A673 (cell line): Measurements from ENCODE around the gene CNPY4. TPM values are rescaled to one million over a fixed set of nuclear protein-coding genes. Genes with fewer than 3 reads are reported as not detected.

ENCODE experiments used
- BruUV-seq: library from RNA; stranded (reverse); fragments of 400-500 nt; replicated peaks from 2 replicates; lab custom pipeline; 2021; lab: Mats Ljungman, UMichigan
- CTCF ChIA-PET: fragments of 300-600 bp; sonication (Branson Sonifier 250); formaldehyde crosslinking; loops from one replicate; lab custom pipeline; 2022; ENCODE audit warnings: antibody characterized with exemption; lab: Charles Lee
- POLR2A ChIA-PET: fragments of 300-600 bp; sonication (Branson Sonifier 250); formaldehyde crosslinking; loops from one replicate; lab custom pipeline; 2022; ENCODE audit warnings: antibody characterized with exemption; ENCODE audit not compliant: low non-redundant PET; lab: Charles Lee
- DNase-seq: peaks from one replicate; pipeline ENCODE4 v3.0.0-alpha.2; 2015; ENCODE audit warnings: low spot score
- H3K27ac ChIP-seq: fragments of 200-600 bp; sonication (generic); 2 replicates; pipeline ENCODE4 v1.5.1; 2016; ENCODE audit warnings: mixed run types, low read depth, mild to moderate bottlenecking, mixed read lengths, antibody characterized with exemption, low read length; ENCODE audit not compliant: poor library complexity, severe bottlenecking
- H3K27me3 ChIP-seq: fragments of 200-600 bp; sonication (generic); replicated peaks from 2 replicates; pipeline ENCODE4 v1.6.1; 2017; ENCODE audit warnings: mixed run types, low read depth, mild to moderate bottlenecking, mixed read lengths, antibody characterized with exemption, low read length; ENCODE audit not compliant: insufficient read depth, poor library complexity
- H3K36me3 ChIP-seq: fragments of 200-600 bp; sonication (generic); 2 replicates; pipeline ENCODE4 v1.6.1; 2016; ENCODE audit warnings: mixed run types, mild to moderate bottlenecking, mixed read lengths, antibody characterized with exemption, low read length; ENCODE audit not compliant: insufficient read depth, poor library complexity, severe bottlenecking
- H3K4me1 ChIP-seq: fragments of 200-600 bp; sonication (generic); 2 replicates; pipeline ENCODE4 v1.6.1; 2017; ENCODE audit warnings: mixed run types, mild to moderate bottlenecking, mixed read lengths, antibody characterized with exemption, low read length; ENCODE audit not compliant: insufficient read depth, poor library complexity, severe bottlenecking
- H3K4me3 ChIP-seq: fragments of 200-600 bp; sonication (generic); 2 replicates; pipeline ENCODE4 v1.5.1; 2016; ENCODE audit warnings: low read depth, mixed run types, mild to moderate bottlenecking, mixed read lengths, low read length; ENCODE audit not compliant: poor library complexity, severe bottlenecking
- H3K9me3 ChIP-seq: fragments of 200-600 bp; sonication (generic); 2 replicates; pipeline ENCODE4 v1.6.1; 2016; ENCODE audit warnings: mixed run types, low read depth, mild to moderate bottlenecking, mixed read lengths, antibody characterized with exemption, low read length; ENCODE audit not compliant: poor library complexity, severe bottlenecking
- CTCF ChIP-seq: fragments of 300-800, 200-600 bp; sonication (generic); conservative IDR thresholded peaks from 2 replicates; pipeline ENCODE4 v1.5.1; 2017; ENCODE audit warnings: low read depth, mild to moderate bottlenecking, antibody characterized with exemption, low read length, moderate library complexity, mixed read lengths
- EZH2 ChIP-seq: fragments of 200-600 bp; sonication (generic); IDR thresholded peaks from 2 replicates; pipeline ENCODE4 v1.6.1; 2017; ENCODE audit warnings: borderline replicate concordance, low read depth, mild to moderate bottlenecking, mixed read lengths, antibody characterized with exemption, low read length; ENCODE audit not compliant: poor library complexity, severe bottlenecking
- intact Hi-C: fragments of 100-400 bp; cut with micrococcal nuclease; formaldehyde crosslinking; loops from one replicate; pipeline ENCODE4 v1.10.0; 2022; ENCODE audit not compliant: unreplicated experiment
- total RNA-seq: library from RNA; stranded (reverse); gene quantifications from 2 replicates; pipeline ENCODE4 v1.2.3, GENCODE V29; 2021

The CNPY4 gene
- total RNA-seq, 1 experiment from 2014 or later, result 20.2 TPM

GRCh38 chr7:100157069-100157333, 37.6 kb downstream of the CNPY4 start:
- intact Hi-C loops, result no loop called here
- BruUV-seq, result no TSS peak
- Histone ChIP-seq H3K4me1 (peaks cover 20% of the 10 kb centered on the region), H3K4me3 (peak overlapping the region; percentile 89), H3K27ac (no peak overlapping the region), H3K27me3 (no peaks in the 10 kb centered on the region), H3K36me3 (peaks cover 25% of the 10 kb centered on the region), H3K9me3 (no peaks in the 10 kb centered on the region)
- TF ChIP-seq CTCF (no peak), EZH2 (no peak)
- ChIA-PET CTCF (no interaction called here), POLR2A (no interaction called here)
- DNase-seq, result no peak

GRCh38 chr7:100157334-100158228, 38.1 kb downstream of the CNPY4 start:
- peaks cover 25% of the 10 kb centered on the region for H3K36me3 ChIP-seq
- no peak for TF ChIP-seq EZH2
- no peak for TF ChIP-seq CTCF
- ChIA-PET POLR2A (no interaction called here), CTCF (interaction anchor here (0.6 kb wide), 1 partner anchor 9 kb away, joined by 3 read pairs; the partner anchor contains the start of gene LAMTOR4)
- H3K9me3 ChIP-seq, result no peaks in the 10 kb centered on the region
- no peaks in the 10 kb centered on the region for H3K27me3 ChIP-seq
- peaks cover 20% of the 10 kb centered on the region for H3K4me1 ChIP-seq
- H3K4me3 ChIP-seq, result peak overlapping the region; percentile 89
- TSS peak; percentile 28 for BruUV-seq
- intact Hi-C loops, result loop anchor here (1.0 kb wide), 1 partner anchor 9 kb away; the partner anchor contains the start of gene LAMTOR4
- peak overlapping the region; percentile 85 for H3K27ac ChIP-seq
- no peak for DNase-seq

DNA sequence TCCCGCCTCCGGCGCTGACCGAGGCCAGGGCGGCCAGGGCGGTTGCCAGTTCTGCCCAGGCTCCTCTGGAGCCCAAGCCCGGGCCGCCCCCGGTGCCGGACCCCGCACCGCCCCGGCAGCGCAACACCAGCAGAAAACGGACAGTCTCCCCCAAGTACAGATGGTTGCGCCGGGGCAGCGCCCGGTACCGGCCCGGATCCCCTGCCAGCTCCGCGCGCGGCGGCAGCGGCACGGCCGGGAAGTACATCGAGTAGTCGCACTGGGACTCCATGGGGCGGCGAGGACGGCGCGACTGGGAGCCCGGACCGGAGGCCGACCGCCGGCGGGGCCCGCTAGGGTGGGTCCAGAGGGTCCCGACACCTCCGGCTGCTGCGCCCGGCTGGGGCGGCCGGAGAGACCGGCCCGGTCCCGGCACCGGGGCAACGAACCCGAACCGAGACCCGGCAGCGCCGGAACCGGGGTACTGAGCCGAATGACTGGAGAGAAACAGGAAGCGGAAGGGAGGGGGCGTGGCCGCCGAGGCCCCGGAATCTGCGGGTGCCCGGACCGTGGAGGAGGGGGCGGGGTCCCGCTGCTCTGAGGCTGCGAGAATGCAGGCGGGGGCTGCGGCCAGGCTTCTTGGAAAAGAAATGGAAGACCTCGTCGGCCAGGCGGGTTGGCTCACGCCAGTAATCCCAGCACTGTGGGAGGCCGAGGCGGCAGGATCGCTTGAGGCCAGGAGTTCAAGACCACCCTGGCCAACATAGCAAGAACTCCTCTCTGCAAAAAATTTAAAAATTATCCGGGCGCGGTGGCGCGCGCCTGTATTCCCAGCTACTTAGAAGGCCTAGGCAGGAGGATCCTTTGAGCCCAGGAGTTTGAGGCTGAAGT, 39.0 kb downstream of the CNPY4 start, which contains the start of gene TRAPPC14:
Gene TRAPPC14 (minus strand): TSS at position 495 of the 870 bp plus-strand sequence. CDS start 224 bp downstream, at position 271.
- BruUV-seq, result no TSS peak
- peaks cover 25% of the 10 kb centered on the region for H3K36me3 ChIP-seq
- peak within 1 kb of the TSS; percentile 89 for H3K4me3 ChIP-seq
- CTCF ChIA-PET, result interaction anchor here (0.5 to 0.6 kb wide), 3 partner anchors 10 to 45 kb away, joined by 3 to 9 read pairs (median 4); partner anchors contain the start of gene LAMTOR4
- H3K4me1 ChIP-seq, result peaks cover 15% of the 10 kb centered on the region
- DNase-seq, result peak; percentile 92
- peak within 1 kb of the TSS; percentile 85 for H3K27ac ChIP-seq
- POLR2A ChIA-PET, result interaction anchor here (0.7 kb wide), 1 partner anchor 57 kb away, joined by 9 read pairs; no protein-coding TSS in a partner anchor
- intact Hi-C loops, result loop anchor here (1.0 kb wide), 1 partner anchor 10 kb away; the partner anchor contains the start of gene LAMTOR4
- TF ChIP-seq CTCF (no peak), EZH2 (no peak)
- H3K9me3 ChIP-seq, result no peaks in the 10 kb centered on the region
- H3K27me3 ChIP-seq, result no peaks in the 10 kb centered on the region
